BLaER1 treated with 17β-estradiol and CSF1 and Interleukin-3, amounts not matched to agents 10 nM and 100 nM (cell line): Measurements from ENCODE around the gene SLC35F4.
"Not testable (repeated sequence)": the region's sequence is repeated elsewhere in the genome, so short reads cannot be mapped to it uniquely, and the experiment has no call there.

ENCODE experiments used
- H3K27ac ChIP-seq, 11 experiments: shearing (Covaris generic); formaldehyde crosslinking; 2 replicates each; pipeline ENCODE4 v1.8.1; 2022
- H3K27me3 ChIP-seq, 11 experiments: shearing (Covaris generic); formaldehyde crosslinking; 2 replicates each; pipeline ENCODE4 v1.8.1; 2022
- H3K36me3 ChIP-seq, 11 experiments: shearing (Covaris generic); formaldehyde crosslinking; 2 replicates each; pipeline ENCODE4 v1.8.1; 2022
- H3K4me1 ChIP-seq, 10 experiments: shearing (Covaris generic); formaldehyde crosslinking; 2 replicates each; pipeline ENCODE4 v1.8.1; 2022
- H3K4me2 ChIP-seq, 11 experiments: shearing (Covaris generic); formaldehyde crosslinking; 2 replicates each; pipeline ENCODE4 v1.8.1; 2022
- H3K4me3 ChIP-seq, 10 experiments: shearing (Covaris generic); formaldehyde crosslinking; 2 replicates each; pipeline ENCODE4 v1.8.1; 2022
- H3K9ac ChIP-seq, 11 experiments: shearing (Covaris generic); formaldehyde crosslinking; 2 replicates each; pipeline ENCODE4 v1.8.1; 2022
- H3K9me3 ChIP-seq, 11 experiments: shearing (Covaris generic); formaldehyde crosslinking; replicated peaks in 1 of 11; 2 replicates each; pipeline ENCODE4 v1.8.1; 2022
- H4K20me1 ChIP-seq, 11 experiments: shearing (Covaris generic); formaldehyde crosslinking; 2 replicates each; pipeline ENCODE4 v1.8.1; 2022
- Cebpa-rat ChIP-seq, 11 experiments: shearing (Covaris generic); IDR thresholded peaks; 2 replicates each; pipeline ENCODE4 v1.8.1; 2022

Gene SLC35F4

DNA sequence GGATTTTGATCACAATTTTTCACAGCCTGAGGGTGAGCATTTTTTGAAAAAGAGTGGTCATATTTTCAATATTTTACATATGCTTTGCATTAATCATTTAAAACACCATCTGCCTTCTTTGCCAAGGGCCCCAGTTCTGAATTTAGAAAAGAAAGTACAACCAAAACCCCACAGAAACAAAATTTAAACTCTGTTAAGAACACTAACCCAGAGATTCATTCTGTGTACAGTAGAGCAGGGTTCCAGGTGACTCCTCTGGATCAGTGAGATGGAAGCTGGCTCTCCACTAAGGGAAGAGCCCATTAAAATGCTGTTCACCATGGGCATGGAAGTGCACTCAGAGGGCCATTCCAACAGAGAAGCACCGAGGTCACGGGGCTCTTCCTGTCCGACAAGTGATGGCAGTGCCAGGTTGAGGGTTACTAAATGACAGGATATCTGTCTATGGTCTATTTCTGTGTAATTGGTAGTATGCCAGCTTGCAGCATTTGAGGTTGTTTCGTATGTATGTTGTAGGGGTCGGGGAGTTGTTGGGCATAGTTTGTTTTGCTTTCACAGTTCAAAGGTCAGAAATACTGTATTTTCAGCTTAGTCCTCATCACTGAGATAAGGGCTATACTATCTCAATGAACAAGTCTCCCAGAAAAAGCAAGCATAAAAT lies 95.9 kb downstream of the SLC35F4 start:
- Histone ChIP-seq H3K4me2 (no peak overlapping the region), H3K9me3 (no peaks in the 10 kb centered on the region), H3K9ac (no peak overlapping the region), H3K27me3 (no peaks in the 10 kb centered on the region), H3K27ac (no peak overlapping the region), H3K4me3 (no peak overlapping the region), H3K36me3 (no peaks in the 10 kb centered on the region), H3K4me1 (no peaks in the 10 kb centered on the region), H4K20me1 (no peaks in the 10 kb centered on the region)
- TF ChIP-seq Cebpa-rat (IDR thresholded peaks at IDR 0.05), result no peak

- peaks cover 0 to 12% (median 4%) of the 10 kb centered on the region in 11 experiments; a peak in 6 of 22 replicates for H3K9me3 ChIP-seq
Measured at GRCh38 chr14:57761800-57762199, 104.1 kb downstream of the SLC35F4 start.

GRCh38 chr14:57760896-57761295 lies 105.0 kb downstream of the SLC35F4 start:
- Histone ChIP-seq H3K27ac (no peak overlapping the region), H3K4me2 (no peak overlapping the region), H4K20me1 (no peaks in the 10 kb centered on the region), H3K9ac (no peak overlapping the region), H3K27me3 (no peaks in the 10 kb centered on the region), H3K4me1 (no peaks in the 10 kb centered on the region), H3K36me3 (no peaks in the 10 kb centered on the region), H3K4me3 (no peak overlapping the region), H3K9me3 (peaks cover 0 to 12% (median 4%) of the 10 kb centered on the region in 11 experiments; a peak in 6 of 22 replicates)
- TF ChIP-seq Cebpa-rat (IDR thresholded peaks at IDR 0.05), result no peak

More at GRCh38 chr14:57761800-57762199, 104.1 kb downstream of the SLC35F4 start:
- Histone ChIP-seq H3K9ac (no peak overlapping the region), H3K27me3 (no peaks in the 10 kb centered on the region), H3K4me2 (no peak overlapping the region), H3K4me1 (no peaks in the 10 kb centered on the region), H3K36me3 (no peaks in the 10 kb centered on the region), H4K20me1 (no peaks in the 10 kb centered on the region), H3K4me3 (no peak overlapping the region), H3K27ac (no peak overlapping the region)
- TF ChIP-seq Cebpa-rat (IDR thresholded peaks at IDR 0.05), result no peak

DNA sequence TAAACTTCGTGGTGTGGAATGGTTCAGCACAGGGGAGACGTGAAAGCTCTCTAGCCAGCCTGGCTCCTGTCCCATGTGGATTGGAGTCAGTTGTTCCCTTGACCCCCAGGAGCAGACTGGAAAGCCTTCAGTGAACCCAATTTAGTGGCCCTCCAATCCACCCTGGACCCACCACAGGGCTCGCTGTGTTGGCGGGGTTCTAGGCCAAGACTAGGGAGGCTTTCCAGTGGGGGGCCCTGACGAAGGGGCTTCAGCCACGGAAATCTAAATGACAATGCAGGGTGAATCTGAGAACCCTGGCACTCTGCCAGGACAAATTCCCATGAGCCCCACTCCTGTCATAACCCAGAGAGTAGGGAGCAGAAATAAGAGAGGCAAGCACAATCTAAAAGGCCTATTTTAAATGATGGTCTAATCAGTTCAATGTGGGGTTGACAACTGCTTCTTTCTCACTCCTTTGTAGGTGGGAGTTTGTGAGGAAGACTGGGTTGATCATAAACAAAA lies 110.8 kb downstream of the SLC35F4 start:
- Histone ChIP-seq H4K20me1 (no peaks in the 10 kb centered on the region), H3K9me3 (peaks cover 0 to 3% (median 1%) of the 10 kb centered on the region in 11 experiments; a peak in 6 of 22 replicates), H3K4me2 (no peak overlapping the region), H3K36me3 (no peaks in the 10 kb centered on the region), H3K9ac (no peak overlapping the region), H3K4me1 (no peaks in the 10 kb centered on the region), H3K27ac (no peak overlapping the region), H3K4me3 (no peak overlapping the region), H3K27me3 (no peaks in the 10 kb centered on the region)
- no peak for TF ChIP-seq Cebpa-rat (IDR thresholded peaks at IDR 0.05)

DNA sequence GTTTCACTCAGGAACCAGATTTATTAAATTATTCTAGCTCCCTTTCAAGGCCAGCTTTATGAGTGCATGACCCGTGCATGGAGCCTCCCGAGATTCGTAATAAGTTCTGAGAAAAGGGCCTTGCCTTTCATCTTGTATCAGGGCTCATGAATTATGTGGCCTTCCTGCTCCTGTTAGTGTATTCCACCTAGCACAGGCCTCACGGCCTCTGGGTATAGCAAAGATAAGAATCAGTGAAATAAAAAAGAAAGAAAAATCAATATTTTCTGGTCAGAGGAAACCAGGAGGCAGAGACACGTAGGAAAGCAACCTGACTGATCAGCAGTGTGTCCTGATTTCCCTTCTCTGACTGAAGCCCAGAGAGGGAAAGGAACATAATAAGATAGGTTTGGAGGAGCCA lies 111.4 kb downstream of the SLC35F4 start:
- Histone ChIP-seq H3K4me3 (no peak overlapping the region), H3K27me3 (no peaks in the 10 kb centered on the region), H3K4me2 (no peak overlapping the region), H3K9ac (no peak overlapping the region), H3K9me3 (no peaks in the 10 kb centered on the region; a peak in 1 of 22 replicates), H3K36me3 (no peaks in the 10 kb centered on the region), H3K27ac (no peak overlapping the region), H4K20me1 (no peaks in the 10 kb centered on the region), H3K4me1 (no peaks in the 10 kb centered on the region)
- TF ChIP-seq Cebpa-rat (IDR thresholded peaks at IDR 0.05), result no peak

DNA sequence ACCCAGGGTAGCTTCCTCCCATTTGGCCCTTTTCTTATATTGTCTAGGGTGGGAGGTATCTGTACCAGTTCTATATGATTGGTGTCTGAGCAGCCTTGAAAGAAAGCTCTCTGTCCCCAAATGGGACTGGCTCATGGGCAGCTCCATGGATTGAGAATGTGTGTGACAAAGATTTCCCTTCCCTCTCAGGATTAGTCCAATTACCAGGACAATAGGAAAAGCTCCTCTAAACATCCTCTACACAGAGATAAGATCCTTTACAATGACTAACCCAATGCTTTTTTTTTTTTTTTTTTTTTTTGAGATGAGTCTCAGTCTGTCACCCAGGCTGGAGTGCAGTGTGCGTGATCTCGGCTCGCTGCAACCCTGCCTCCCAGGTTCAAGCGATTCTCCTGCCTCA lies 112.1 kb downstream of the SLC35F4 start:
- H3K4me2 ChIP-seq, result no peak overlapping the region
- no peak overlapping the region for H3K27ac ChIP-seq
- no peak overlapping the region for H3K9ac ChIP-seq
- H3K27me3 ChIP-seq, result no peaks in the 10 kb centered on the region
- H3K4me1 ChIP-seq, result no peaks in the 10 kb centered on the region
- no peaks in the 10 kb centered on the region for H3K9me3 ChIP-seq
- no peak overlapping the region for H3K4me3 ChIP-seq
- TF ChIP-seq Cebpa-rat (IDR thresholded peaks at IDR 0.05), result no peak
- H4K20me1 ChIP-seq, result no peaks in the 10 kb centered on the region
- no peaks in the 10 kb centered on the region for H3K36me3 ChIP-seq

GRCh38 chr14:57752142-57752695 lies 113.7 kb downstream of the SLC35F4 start:
- not testable (repeated sequence) for H3K9me3 ChIP-seq, H3K36me3 ChIP-seq, H3K27ac ChIP-seq, H4K20me1 ChIP-seq, H3K4me3 ChIP-seq, H3K9ac ChIP-seq, H3K4me1 ChIP-seq, H3K27me3 ChIP-seq, H3K4me2 ChIP-seq

- no peak for TF ChIP-seq Cebpa-rat (IDR thresholded peaks at IDR 0.05)
- Histone ChIP-seq H3K4me2 (no peak overlapping the region), H3K4me3 (no peak overlapping the region), H3K27ac (no peak overlapping the region), H3K36me3 (no peaks in the 10 kb centered on the region), H3K9ac (no peak overlapping the region), H3K27me3 (no peaks in the 10 kb centered on the region), H3K4me1 (no peaks in the 10 kb centered on the region), H4K20me1 (no peaks in the 10 kb centered on the region), H3K9me3 (no peaks in the 10 kb centered on the region)
Measured at GRCh38 chr14:57751400-57751799, 114.5 kb downstream of the SLC35F4 start.

DNA sequence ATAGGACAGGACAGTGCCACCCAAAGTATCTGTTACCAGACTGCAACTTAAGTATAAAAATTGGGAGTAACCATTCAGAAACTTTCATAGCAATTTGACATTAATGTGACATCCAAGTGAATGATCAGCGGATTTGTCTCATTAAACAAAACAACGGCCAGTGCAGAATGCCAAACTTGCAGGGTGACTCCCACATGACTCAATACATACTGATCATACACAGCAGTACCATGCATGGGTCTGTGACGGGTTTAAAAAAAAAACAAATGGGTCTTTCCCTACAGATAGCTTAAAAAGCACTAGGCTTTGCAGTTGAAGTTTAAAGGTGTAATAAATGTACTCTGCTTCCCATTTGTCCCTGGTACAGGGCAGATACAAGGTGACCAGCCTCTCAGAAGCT lies 116.6 kb downstream of the SLC35F4 start:
- H4K20me1 ChIP-seq, result no peaks in the 10 kb centered on the region
- no peak for TF ChIP-seq Cebpa-rat (IDR thresholded peaks at IDR 0.05)

GRCh38 chr14:57748279-57748678 lies 117.6 kb downstream of the SLC35F4 start:
- Histone ChIP-seq H3K4me2 (no peak overlapping the region), H3K27ac (no peak overlapping the region), H3K27me3 (no peaks in the 10 kb centered on the region), H3K9ac (no peak overlapping the region), H3K9me3 (peaks cover 0 to 4% (median 0%) of the 10 kb centered on the region in 11 experiments; a peak in 1 of 22 replicates), H3K36me3 (no peaks in the 10 kb centered on the region), H3K4me1 (no peaks in the 10 kb centered on the region), H3K4me3 (no peak overlapping the region), H4K20me1 (no peaks in the 10 kb centered on the region)
- no peak for TF ChIP-seq Cebpa-rat (IDR thresholded peaks at IDR 0.05)

More for the DNA sequence above, 116.6 kb downstream of the SLC35F4 start:
- Histone ChIP-seq H3K4me1 (no peaks in the 10 kb centered on the region), H3K4me3 (no peak overlapping the region), H3K4me2 (no peak overlapping the region), H3K27ac (no peak overlapping the region), H3K9ac (no peak overlapping the region), H3K9me3 (peaks cover 0 to 4% (median 0%) of the 10 kb centered on the region in 11 experiments; a peak in 1 of 22 replicates), H3K36me3 (no peaks in the 10 kb centered on the region), H3K27me3 (no peaks in the 10 kb centered on the region)
